GM19193 (cell line): ENCODE measurements around the gene DOK1.

ENCODE experiments used
- POLR2A ChIP-seq: IDR thresholded peaks from 4 replicates; pipeline ENCODE4 v1.6.1; 2011; ENCODE audit not compliant: insufficient read depth, insufficient read length; ENCODE audit errors: extremely low read depth

Gene DOK1

DNA sequence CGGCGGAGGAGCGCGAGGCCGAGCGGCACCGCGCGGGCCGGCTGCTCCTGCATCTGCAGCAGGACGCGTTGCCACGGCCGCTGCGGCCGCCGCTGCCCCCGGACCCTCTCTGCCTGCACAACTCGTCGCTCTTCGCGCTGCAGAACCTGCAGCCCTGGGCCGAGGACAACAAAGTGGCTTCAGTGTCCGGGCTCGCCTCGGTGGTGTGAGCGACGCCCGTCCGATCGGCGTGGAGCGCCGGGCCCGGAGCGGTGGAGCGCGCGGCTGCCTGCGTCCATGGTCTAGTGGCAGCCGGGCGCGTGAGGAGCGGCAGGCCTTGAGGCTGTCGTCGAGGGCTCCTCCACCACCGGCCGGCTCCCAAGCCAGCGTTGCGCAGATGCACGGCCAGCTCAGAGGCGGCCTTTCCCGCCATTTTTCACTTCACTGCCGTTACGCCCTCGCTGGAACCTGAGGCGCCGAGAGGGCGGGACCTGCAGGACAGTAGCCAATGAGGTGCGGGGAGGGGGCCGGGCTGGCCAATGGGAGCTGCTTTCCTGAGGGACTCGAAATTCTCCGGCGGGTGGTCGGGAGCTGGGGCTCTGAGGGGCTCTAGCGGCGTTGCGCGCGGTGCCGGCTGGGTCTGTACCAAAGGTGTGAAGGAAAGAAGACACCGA is 38.4 kb upstream of the DOK1 start:
- TF ChIP-seq POLR2A, result no peak

DNA sequence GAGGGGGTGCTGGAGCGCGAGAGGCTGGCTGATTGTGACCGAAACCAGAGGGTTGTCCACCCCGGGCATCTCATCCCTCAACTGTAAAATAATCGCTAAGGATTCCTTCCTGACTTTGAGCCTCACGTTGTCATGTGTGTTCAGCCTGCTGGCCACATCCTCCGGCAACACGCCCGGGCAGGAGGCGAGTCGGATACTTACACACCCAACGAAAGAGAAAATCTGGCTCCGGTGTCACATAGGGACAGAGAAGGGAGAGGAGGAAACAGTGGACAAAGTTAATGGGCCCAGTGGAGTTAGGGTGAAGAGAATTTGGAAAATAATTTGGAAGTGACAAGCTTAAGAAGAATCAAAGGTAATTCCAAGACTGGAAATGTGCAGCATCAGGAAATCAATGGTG is 37.9 kb upstream of the DOK1 start:
- no peak for TF ChIP-seq POLR2A

DNA sequence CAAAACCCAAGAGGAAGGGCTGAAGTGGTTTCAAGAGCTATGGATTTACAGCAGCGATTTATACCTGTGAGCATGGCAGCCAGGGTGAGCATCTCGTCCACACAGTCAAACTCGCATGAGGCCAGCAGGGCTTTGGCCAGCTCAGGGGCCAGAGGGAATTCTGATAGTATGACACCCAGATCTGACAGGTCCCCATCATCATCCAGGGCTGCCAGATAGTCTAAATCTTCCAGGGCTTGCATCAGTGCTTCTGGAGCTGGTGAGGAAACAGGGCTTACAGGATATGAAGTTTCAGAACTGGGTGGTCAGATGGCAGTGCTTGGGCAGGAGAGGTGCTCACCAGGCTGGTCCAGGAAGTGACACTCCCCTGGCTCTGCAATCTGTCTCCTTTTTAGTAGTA is 32.0 kb upstream of the DOK1 start:
- no peak for TF ChIP-seq POLR2A

DNA sequence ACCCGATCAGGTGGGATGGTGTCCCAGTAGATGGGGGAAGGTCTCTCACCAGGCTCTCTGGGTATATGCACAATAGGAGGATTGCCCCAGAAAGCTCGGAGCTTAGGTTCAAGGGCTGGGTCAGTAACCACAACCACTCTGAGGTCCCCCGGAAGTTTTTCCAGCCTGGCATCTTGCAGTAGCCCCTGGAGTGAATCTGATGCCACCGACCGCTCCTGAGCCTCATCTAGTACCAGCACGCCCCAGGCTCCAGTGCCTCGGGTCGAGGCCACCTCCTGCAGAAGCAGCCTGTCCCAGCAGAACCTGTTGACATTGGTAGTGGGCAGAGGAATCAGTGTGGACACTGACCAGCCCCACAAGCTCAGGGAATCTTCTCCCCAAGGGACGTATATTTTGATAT is 30.5 kb upstream of the DOK1 start:
- TF ChIP-seq POLR2A, result no peak

DNA sequence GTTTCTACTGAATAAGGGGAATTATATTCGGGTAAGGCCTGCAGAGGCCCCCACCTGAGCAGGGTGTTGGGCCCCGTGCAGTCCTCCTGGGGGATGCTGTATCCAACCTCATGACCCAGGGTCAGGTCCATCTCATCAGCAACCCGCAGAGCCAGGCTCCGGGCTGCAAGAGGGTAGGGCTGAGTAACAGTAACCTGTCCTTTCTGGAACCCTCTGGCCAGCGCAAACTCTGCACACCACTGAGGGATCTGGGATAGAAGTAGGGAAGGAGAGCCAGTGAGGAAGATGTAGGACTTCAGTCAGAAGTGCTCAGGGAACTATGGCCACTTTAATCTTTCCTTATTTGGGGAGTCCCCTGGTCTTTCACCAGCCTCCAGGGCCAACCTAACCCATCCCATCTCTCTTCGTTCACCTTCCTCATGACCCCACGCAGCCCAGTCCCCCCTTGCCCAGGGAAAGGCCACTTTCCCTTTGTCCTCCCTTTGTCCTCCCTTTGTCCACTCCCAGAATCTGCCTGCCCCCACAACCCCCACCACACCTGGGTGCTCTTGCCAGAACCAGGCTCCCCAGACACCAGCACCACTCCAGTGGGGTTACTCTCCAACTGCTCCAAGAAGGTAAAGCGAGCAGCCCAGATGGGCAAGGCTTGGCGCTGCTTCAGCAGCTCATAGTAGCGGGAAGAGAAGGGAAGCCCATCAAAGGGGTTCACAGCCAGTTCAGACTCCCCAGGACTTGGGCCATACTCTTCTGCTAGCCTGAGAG is 29.4 kb upstream of the DOK1 start:
- no peak for TF ChIP-seq POLR2A

DNA sequence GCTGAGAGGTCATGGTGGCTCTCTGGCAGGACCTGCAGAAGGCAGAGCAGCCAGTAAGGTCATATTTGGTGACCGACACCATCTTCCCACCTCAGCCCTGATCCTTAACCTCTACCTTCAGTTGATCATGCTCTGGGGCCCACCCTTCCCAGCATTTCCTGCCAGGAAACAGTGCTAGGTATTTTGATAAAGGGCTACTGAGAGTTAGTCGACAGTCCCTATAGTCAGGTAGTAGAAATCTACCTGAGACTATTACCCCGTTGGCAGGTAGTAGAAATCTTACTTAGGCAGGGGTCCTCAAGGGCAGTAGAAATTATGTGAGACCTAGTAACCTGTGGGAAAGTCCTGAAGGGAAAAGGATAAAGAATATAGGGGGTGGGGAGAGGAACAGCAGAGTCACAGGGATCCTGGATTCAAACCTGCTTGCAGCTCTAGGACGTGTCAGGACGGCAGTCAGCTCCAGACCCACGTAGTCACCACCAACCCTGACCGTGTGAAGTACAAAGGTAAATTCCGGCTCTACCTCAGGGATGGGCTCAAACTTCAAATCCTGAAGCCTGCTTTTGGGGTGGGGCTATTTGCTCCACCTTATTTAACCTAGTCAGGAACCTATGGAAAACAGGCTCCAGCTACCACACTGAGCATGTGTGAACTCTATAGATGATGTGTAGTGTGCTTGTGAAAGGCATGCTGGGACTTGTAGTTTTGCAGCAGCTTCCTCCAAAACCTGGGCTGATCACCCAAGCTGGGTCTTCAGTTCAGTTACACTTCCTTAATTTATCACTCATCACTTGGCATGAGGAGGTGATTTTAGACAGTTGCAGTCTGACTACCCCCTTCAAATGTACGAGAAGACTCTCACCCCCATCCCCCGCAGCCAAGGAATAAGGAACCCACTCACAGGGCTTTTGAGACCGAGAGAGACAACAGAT is 28.5 kb upstream of the DOK1 start, which contains the start of gene DQX1:
TSS of gene DQX1 (minus strand) at position 515 of the 932 bp plus-strand sequence. CDS start at position 13, 502 bp downstream.
- no peak for TF ChIP-seq POLR2A

DNA sequence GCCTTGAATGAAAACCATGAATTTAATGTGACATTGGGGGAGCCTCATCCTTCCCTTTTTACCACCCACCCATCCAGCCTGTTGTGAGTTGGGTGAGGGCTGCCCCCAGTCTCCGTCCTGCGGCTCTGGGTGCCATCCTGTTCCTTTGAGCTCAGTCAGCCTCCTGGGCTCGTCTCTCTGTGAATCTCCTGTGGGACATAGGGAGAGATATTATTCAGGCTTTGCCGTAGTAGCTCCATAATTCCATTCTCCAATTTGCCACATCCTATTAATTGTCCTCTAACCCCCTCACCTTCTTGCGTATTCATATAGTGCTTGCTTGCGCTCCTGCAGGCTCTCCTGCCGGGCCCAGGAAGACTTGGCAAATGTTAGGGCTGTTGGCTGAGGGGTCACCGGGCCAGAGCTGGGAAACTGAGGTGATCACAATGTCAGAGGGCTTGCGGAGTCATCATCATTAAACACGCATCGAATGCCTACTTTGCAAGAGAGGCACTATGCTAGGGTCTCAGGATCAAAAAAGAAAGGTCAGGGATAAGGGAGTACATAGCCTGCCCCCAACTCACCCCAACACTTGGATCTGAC is 27.8 kb upstream of the DOK1 start:
- no peak for TF ChIP-seq POLR2A

DNA sequence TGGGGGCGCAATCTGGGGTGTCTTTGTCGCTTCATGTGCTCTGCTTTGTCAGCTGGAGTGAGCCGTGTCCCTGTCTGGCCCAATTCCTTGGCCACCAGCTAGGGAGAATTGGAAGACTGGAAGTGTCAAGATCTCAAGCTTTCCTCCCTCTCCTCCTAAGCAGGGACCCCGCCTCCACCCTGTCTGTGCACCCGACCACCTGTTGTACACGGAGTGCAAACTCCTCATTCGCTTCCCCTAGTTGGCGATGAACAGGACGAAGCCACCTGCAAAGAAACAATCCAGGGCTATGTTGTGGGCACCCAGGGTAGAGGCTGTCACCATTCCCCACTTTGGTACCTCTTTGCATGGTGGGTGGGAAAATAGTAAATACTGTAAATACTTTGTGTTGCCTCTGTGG is 26.8 kb upstream of the DOK1 start:
- TF ChIP-seq POLR2A, result no peak

DNA sequence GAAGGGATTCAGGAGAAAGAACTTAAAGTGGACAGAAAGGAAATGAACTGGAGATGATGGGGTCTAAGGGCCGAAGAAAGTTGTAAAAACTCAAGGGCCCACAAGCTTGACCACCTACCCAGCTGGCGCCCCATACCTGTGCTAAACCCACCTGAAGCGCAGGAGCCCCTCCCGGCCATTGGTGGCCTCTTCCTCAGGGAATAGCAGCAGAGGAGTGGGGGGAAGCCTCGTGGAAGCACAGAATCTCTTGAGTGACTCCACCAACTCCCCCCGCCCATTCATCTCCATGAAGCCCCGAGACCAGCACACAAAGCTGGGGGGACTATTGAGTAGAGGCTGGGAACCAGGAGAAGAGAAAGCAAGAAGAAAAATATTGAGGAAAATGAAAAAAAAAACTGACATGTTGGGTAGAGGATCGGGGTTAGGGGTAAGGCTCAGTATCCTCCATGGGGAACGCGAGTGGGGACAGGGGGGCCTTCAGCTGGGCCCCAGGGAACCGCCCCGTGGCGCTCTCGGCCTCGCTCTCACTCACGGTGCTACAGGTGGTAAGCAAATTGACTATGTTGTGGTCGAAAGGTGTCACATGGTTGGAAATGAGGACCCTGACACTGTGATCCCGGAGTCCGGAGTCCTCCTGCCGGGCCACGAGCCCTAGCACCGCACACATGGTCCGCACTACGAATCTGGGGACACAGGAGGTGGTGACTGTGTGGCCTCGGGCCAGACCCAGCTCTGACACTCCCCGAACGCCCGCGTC is 25.7 kb upstream of the DOK1 start:
- TF ChIP-seq POLR2A, result no peak

DNA sequence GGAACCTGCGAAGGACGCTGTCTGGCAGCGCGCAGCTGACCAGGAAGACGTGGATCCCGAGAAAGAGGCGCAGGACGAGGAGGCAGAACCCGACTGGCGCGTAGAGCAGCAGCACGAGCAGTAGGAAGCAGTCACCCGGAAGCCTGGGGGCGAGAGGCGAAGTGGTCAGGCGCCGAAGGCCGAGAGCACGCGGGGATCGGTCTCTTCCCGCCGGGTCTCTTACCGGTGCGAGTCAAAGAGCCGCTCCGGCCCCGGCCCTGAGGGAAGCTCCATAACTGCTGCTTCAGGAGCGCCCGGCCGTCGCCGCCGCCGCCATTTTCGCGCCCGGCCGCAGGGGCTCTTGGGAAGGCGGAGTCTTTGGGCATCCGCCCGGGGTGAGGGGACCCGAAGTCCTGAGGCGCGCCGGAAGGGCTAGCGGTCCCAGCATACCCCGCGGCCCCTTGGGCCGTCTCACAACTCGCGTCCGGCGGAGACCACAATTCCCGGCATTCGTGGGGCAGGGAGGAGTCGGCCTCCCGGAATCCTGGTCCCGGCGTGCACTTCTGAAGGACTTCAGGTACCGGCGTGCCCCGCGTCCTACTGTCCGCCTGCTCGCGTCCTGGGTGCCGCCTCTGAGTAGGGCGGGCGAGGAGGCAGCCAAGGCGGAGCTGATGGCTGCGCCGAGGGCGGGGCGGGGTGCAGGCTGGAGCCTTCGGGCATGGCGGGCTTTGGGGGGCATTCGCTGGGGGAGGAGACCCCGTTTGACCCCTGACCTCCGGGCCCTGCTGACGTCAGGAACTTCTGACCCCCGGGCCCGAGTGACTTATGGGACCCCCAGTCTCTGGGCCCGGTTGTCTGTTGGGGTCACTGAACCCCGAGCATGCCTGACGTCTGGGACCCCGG is 24.9 kb upstream of the DOK1 start, which contains the start of the genes AUP1 and HTRA2:
TSS of gene AUP1 (minus strand) at position 350 of the 882 bp plus-strand sequence. CDS start at position 273, 77 bp downstream.
TSS of gene HTRA2 (plus strand) at position 577 of the 882 bp plus-strand sequence. CDS start at position 651, 74 bp downstream.
- TF ChIP-seq POLR2A, result peak; percentile 98

DNA sequence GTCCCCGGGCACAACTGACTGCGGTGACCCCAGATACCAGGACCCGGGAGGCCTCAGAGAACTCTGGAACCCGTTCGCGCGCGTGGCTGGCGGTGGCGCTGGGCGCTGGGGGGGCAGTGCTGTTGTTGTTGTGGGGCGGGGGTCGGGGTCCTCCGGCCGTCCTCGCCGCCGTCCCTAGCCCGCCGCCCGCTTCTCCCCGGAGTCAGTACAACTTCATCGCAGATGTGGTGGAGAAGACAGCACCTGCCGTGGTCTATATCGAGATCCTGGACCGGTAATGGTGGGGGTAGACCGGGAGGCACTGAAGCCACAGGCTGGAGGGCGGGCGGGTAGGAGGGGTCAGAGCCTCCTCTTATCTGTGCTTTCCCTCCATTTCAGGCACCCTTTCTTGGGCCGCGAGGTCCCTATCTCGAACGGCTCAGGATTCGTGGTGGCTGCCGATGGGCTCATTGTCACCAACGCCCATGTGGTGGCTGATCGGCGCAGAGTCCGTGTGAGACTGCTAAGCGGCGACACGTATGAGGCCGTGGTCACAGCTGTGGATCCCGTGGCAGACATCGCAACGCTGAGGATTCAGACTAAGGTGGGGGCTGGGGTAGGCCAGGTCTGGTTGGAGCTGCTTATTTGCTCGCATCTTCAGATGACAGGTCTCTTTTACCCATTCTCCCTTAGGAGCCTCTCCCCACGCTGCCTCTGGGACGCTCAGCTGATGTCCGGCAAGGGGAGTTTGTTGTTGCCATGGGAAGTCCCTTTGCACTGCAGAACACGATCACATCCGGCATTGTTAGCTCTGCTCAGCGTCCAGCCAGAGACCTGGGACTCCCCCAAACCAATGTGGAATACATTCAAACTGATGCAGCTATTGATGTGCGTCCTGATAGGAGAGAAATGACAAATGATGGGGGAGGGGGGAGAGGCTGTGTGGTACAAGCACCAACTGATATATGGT is 24.0 kb upstream of the DOK1 start:
- TF ChIP-seq POLR2A, result peak; percentile 51

DNA sequence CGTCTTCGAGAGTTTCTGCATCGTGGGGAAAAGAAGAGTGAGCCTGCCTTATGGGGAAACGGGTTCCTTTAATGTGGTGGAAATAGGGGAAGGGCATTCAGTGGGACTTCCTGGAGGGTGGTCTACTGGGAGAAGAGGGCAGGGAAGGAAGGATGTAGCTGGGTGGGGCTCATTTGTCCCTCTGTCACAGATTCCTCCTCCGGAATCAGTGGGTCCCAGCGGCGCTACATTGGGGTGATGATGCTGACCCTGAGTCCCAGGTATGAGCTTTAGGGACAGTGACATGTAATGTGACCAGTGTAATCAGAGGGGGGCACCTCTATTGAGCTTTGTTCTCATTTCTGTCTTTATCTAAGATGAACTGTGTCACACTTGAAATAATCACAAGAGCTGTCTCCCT is 22.9 kb upstream of the DOK1 start:
- TF ChIP-seq POLR2A, result no peak
